IMR-90 (cell line): ENCODE measurements around the gene NANOS3.

Experiments
- NFE2L2 ChIP-seq: fragments of 150-350 bp; IDR thresholded peaks from 2 replicates; pipeline ENCODE4 v1.6.1; 2016; ENCODE audit warnings: low read depth, mild to moderate bottlenecking, low read length
- POLR2A ChIP-seq: IDR thresholded peaks from 2 replicates; pipeline ENCODE4 v1.6.1; 2012; ENCODE audit warnings: mild to moderate bottlenecking, low read depth, low read length
- TF ChIP-seq, protein P1 (sequence below): conservative IDR thresholded peaks from 2 replicates; pipeline ENCODE4 v1.5.1; 2012; ENCODE audit warnings: mild to moderate bottlenecking, low read depth, low read length, improper control_type of control experiment

DNA sequence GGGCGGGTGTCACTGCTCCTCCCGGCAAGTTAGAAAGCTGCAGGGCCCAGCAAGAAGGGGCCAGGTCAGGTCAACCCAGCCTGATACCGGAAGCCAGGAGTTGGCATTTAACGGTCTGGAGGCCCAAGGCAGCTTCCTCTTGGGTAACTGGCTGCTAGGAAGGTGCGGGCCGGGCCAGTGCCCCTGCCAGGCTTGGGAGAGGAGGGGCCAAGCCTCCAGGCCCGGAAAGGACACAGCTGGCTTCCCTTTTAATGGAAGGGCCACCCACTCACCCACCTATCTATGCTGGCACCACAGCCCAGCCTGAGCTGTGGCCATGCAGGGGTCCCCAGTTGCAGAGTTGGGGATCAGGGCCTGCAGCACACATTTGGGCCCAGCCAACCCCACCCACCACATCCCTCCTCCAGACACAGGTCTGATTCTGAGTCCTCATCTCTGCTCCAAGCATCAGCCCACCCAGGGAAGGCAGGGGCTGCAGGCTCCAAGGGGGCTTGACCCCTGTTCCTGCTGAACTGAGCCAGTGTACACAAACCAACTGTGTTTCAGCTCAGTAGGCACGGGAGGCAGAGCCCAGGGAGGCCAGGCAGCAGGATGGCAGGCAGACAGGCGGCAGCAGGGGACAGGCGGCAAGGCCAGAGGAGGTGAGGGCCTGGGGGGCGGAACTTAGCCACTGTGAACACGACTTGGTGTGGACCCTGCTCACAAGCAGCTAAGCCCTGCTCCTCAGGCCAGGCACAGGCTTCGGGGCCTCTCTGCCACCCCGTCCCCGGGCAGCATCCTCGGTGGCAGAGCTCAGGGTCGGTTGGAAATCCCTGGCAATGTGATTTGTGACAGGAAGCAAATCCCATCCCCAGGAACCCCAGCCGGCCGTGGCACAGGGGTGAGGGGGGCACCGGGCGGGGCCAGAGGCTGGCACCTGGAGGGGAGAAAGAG, 40.9 kb upstream of the NANOS3 start:
- TF ChIP-seq POLR2A = peak; percentile 60
- TF ChIP-seq, protein P1, sequence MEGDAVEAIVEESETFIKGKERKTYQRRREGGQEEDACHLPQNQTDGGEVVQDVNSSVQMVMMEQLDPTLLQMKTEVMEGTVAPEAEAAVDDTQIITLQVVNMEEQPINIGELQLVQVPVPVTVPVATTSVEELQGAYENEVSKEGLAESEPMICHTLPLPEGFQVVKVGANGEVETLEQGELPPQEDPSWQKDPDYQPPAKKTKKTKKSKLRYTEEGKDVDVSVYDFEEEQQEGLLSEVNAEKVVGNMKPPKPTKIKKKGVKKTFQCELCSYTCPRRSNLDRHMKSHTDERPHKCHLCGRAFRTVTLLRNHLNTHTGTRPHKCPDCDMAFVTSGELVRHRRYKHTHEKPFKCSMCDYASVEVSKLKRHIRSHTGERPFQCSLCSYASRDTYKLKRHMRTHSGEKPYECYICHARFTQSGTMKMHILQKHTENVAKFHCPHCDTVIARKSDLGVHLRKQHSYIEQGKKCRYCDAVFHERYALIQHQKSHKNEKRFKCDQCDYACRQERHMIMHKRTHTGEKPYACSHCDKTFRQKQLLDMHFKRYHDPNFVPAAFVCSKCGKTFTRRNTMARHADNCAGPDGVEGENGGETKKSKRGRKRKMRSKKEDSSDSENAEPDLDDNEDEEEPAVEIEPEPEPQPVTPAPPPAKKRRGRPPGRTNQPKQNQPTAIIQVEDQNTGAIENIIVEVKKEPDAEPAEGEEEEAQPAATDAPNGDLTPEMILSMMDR = no peak
- TF ChIP-seq NFE2L2 = no peak
